ENCODE results near the gene MLLT6. TPM values are rescaled to one million over a fixed set of nuclear protein-coding genes. Genes with fewer than 3 reads are reported as not detected.
A peak's percentile ranks its signal among the peaks of the same experiment; 100 is the strongest.

Gene MLLT6
- total and polyA plus RNA-seq, 2 of the 13 experiments (the other 11 are each of a cell fraction or from before 2014, with no cell fraction given), result 50.7 to 69.5 TPM

- TF ChIP-seq FOXM1 (CRISPR knock-in tag; IDR thresholded peaks at IDR 0.05) (no peak), ZNF770 (CRISPR knock-in tag; IDR thresholded peaks at IDR 0.05) (no peak), BRD4 (CRISPR knock-in tag; IDR thresholded peaks at IDR 0.05) (no peak), ZNF44 (CRISPR knock-in tag; IDR thresholded peaks at IDR 0.05) (0 out of 2 replicates have a peak, but pooled peaks have one; percentile 57), KDM3A (CRISPR knock-in tag; IDR thresholded peaks at IDR 0.05; ENCODE audit: low read depth) (no peak), ZNF333 (CRISPR knock-in tag; IDR thresholded peaks at IDR 0.05; ENCODE audit: borderline replicate concordance) (no peak), ZNF431 (CRISPR knock-in tag; IDR thresholded peaks at IDR 0.05; ENCODE audit: borderline replicate concordance, low read depth) (no peak), KIAA2018 (CRISPR knock-in tag; IDR thresholded peaks at IDR 0.05; ENCODE audit: borderline replicate concordance) (no peak), ZC3H4 (CRISPR knock-in tag; IDR thresholded peaks at IDR 0.05; ENCODE audit: borderline replicate concordance) (no peak), POLR2A (IDR thresholded peaks at IDR 0.05; ENCODE audit: insufficient read depth in 1 of 2, low read depth in 2 of 2, low read length in 2 of 2) (peak in 1 of 2 experiments; percentile 48; a peak in 2 of 4 replicates), ZNF564 (CRISPR knock-in tag; IDR thresholded peaks at IDR 0.05) (no peak), ETV5 (CRISPR knock-in tag; IDR thresholded peaks at IDR 0.05; ENCODE audit: borderline replicate concordance) (0 out of 2 replicates have a peak, but pooled peaks have one; percentile 11), ZBED4 (CRISPR knock-in tag; IDR thresholded peaks at IDR 0.05; ENCODE audit: borderline replicate concordance) (no peak), SMAD9 (CRISPR knock-in tag; IDR thresholded peaks at IDR 0.05) (no peak), SNAPC5 (CRISPR knock-in tag; IDR thresholded peaks at IDR 0.05; ENCODE audit: borderline replicate concordance) (no peak; the same call in 1 of the 2 replicates)
Observed at GRCh38 chr17:38706505-38707216, 1.6 kb downstream of the MLLT6 start (continued).

All from HepG2 (cell line).